Measurements from ENCODE around the gene LSAMP.
A peak's percentile ranks its signal among the peaks of the same experiment; 100 is the strongest.
"Not testable (repeated sequence)": the region's sequence is repeated elsewhere in the genome, so short reads cannot be mapped to it uniquely, and the experiment has no call there.

LSAMP gene

GRCh38 chr3:116238846-116239565 lies 206.3 kb downstream of the LSAMP start:
- no peak for DNase-seq (ENCODE audit: low read depth)

DNA sequence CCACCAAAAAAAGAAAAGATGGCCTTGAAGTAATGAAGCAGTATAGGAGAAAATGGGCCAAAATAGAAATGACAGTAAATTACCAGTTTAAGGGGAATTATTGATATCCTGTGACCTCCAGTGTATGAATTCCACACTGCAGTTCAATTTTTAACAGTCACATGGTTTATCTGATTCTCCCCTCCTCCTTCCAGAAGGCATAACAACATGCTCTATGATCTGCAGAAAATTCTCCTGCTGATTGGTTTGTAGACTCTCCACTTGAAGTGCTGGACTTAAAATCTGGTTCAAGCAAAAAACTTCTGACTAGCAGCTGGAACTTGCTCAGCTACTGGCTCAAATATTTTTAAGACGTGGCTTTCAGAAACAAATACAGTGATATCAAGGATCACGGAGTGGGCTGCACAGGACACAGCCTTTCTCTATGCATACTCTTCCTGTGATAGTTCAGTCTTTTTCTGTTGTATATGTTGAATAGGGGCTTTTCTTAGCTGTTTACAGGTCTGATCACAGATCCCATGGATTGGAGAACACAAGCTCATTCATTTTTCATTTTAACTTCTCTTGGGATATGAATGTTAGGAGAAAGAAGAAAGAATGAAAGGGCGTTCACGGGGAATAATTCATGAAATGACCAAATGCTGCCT lies 211.5 kb downstream of the LSAMP start:
- DNase-seq (ENCODE audit: low read depth) = no peak

- no peak for DNase-seq (ENCODE audit: low read depth)
These were observed 214.8 kb downstream of the LSAMP start for GRCh38 chr3:116230431-116231020.

DNA sequence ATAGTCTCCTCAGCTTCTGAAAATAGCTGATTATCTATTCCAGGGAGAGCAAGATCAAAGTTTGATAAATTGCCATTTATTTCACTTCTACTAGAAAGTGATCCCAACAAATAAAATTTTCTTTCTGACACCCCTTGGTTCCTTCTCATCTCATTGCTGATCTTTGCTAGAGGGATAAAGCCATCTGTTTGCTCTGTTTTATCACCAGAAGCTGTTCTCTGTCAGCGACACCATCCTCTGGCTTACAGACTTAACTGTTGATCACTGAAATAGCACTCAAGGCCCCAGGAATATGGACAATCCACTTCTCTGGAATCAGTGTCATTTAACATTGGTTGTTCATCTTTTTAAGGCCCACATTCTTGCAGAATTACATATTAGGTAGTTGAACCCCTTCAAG lies 219.0 kb downstream of the LSAMP start:
- no peak for DNase-seq (ENCODE audit: low read depth)

GRCh38 chr3:116216761-116217160 lies 228.5 kb downstream of the LSAMP start:
- no peak for DNase-seq (ENCODE audit: low read depth)

DNA sequence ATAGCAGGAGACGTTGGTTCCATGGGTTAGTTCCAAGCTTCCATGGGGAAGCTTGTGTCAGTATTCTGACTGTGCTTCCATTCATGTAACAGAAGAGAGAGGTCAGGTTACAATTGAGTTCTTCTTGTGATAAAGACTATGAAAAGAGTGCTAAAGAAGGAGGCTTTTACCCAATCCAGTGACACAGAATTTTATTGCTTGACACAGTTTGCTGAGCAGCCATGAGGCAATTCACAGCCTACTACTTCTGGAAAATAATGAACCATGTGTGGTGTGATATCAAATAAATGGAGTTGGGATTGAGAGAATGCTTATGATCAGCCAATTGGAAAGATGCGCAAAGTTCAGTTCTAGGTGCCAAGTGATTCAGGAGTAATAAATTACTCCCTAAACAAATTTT lies 233.4 kb downstream of the LSAMP start:
- DNase-seq (ENCODE audit: low read depth) = no peak

DNA sequence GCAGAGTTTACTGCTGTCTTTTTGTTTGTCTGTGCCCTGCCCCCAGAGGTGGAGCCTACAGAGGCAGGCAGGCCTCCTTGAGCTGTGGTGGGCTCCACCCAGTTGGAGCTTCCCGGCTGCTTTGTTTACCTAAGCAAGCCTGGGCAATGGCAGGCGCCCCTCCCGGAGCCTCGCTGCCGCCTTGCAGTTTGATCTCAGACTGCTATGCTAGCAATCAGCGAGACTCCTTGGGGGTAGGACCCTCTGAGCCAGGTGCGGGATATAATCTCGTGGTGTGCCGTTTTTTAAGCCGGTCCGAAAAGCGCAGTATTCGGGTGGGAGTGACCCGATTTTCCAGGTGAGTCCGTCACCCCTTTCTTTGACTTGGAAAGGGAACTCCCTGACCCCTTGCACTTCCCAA lies 236.5 kb downstream of the LSAMP start:
- not testable (repeated sequence) for DNase-seq (ENCODE audit: low read depth)

GRCh38 chr3:116200956-116201690 lies 244.2 kb downstream of the LSAMP start:
- no peak for DNase-seq (ENCODE audit: low read depth)

DNA sequence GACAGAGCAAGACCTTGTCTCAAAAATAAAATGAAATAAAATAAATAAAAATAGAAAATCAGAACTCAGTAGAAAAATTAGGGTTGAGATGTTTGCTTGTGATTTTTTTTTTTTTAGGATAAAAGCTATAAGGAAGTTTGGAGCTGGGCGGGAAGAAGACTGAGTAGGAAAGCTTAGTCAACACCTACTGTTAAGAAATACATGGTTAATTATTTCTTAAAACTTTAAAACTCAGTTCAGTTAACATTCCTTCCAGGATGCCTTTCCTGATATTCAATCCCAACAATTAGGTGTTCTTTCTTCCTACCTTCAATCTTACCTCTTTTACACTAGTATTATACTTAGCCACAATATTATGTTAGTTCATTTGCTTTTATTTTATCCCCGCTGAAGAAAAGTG lies 246.2 kb downstream of the LSAMP start:
- DNase-seq (ENCODE audit: low read depth) = no peak

GRCh38 chr3:116198087-116198486 lies 247.2 kb downstream of the LSAMP start:
- DNase-seq (ENCODE audit: low read depth) = no peak

DNA sequence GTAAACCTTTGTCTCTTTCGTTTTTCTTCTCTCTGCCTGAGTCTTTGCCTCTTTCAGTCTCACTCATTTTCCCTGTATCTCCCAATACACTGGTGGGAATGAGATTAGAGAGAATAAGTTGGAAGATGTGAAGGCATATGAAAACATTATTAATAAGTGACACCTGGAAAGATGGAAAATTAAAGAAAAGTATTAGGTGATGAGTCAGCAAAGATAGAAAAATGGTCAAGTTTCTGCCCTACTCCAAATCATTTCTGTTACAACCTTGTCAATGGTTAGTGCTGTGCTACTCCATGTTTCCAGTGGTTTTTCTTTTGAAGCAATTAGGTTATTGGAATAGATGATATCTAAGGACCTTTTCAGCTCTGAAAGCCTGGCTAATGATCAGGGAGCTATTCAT lies 252.8 kb downstream of the LSAMP start:
- DNase-seq (ENCODE audit: low read depth) = no peak

GRCh38 chr3:116191409-116191808 lies 253.9 kb downstream of the LSAMP start:
- no peak for DNase-seq (ENCODE audit: low read depth)

DNA sequence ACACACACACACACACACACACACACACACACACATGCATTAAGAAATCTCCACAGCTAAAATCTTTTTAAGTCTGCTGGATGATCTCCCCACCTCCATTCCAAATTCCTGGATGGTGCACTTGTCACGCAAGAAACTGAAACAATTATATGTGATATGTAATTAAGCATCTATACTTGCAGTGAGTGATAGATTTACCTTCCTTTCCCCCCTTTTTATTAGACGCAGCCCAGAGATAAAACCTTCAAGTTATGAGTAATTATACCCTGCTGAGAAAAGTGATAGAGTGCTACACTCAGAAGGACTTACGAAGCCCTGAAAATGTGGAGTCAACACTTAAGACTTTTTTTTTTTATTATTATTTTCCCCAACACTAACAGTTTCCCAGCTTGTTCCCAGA lies 255.2 kb downstream of the LSAMP start:
- DNase-seq (ENCODE audit: low read depth) = no peak

GRCh38 chr3:116188231-116188785 lies 257.0 kb downstream of the LSAMP start:
- DNase-seq (ENCODE audit: low read depth) = peak; percentile 20

DNA sequence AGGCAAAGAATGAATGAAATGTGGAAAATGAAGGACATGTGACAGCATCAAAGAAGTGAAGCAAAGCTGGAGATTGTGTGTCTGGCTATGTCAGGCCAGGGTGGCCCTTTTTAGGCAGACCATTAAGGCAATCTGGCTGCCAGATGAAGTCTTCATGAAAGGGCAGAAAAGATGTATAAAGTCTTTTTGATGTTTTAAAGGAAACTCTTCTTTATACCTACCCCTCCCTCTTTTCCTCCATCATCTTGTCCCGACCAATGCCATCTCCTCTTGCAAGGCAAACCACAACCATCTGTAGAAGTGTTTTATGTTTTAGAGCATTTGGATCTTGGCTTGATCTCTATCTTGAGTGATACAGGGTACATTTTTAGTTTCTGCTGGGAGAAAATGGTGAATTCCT lies 259.2 kb downstream of the LSAMP start:
- DNase-seq (ENCODE audit: low read depth) = no peak

DNA sequence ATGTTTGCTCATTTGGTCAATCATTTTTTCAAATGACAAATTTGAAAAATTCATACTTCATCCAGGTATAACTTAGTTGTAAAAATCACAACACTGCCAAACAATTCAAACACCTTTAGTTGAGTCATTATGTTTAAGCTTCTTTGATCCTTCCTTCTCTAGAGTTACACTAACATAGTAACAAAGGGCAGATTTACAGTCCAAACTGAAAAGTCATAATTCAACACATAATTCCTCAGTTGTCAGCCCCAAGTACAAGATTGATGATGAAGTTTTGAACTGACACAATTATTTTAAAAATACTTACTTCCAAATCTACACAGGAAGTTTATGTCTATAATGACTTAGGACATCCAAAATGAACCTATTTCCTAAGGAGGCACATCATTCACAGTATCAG lies 264.1 kb downstream of the LSAMP start:
- DNase-seq (ENCODE audit: low read depth) = no peak

- peak; percentile 66 for DNase-seq (ENCODE audit: low read depth)
These were observed 266.2 kb downstream of the LSAMP start for GRCh38 chr3:116179091-116179490.

- DNase-seq (ENCODE audit: low read depth) = no peak
These were observed 268.2 kb downstream of the LSAMP start for GRCh38 chr3:116176974-116177555.

GRCh38 chr3:116166121-116166520 lies 279.2 kb downstream of the LSAMP start:
- no peak for DNase-seq (ENCODE audit: low read depth)

- DNase-seq (ENCODE audit: low read depth) = no peak
These were observed 279.6 kb downstream of the LSAMP start for GRCh38 chr3:116165641-116166040.

GRCh38 chr3:116165135-116165534 lies 280.2 kb downstream of the LSAMP start:
- no peak for DNase-seq (ENCODE audit: low read depth)

GRCh38 chr3:116164039-116164438 lies 281.2 kb downstream of the LSAMP start:
- DNase-seq (ENCODE audit: low read depth) = no peak
